Measurements from ENCODE around the gene PPP1R1A.

Gene PPP1R1A, protein sequence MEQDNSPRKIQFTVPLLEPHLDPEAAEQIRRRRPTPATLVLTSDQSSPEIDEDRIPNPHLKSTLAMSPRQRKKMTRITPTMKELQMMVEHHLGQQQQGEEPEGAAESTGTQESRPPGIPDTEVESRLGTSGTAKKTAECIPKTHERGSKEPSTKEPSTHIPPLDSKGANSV

DNA sequence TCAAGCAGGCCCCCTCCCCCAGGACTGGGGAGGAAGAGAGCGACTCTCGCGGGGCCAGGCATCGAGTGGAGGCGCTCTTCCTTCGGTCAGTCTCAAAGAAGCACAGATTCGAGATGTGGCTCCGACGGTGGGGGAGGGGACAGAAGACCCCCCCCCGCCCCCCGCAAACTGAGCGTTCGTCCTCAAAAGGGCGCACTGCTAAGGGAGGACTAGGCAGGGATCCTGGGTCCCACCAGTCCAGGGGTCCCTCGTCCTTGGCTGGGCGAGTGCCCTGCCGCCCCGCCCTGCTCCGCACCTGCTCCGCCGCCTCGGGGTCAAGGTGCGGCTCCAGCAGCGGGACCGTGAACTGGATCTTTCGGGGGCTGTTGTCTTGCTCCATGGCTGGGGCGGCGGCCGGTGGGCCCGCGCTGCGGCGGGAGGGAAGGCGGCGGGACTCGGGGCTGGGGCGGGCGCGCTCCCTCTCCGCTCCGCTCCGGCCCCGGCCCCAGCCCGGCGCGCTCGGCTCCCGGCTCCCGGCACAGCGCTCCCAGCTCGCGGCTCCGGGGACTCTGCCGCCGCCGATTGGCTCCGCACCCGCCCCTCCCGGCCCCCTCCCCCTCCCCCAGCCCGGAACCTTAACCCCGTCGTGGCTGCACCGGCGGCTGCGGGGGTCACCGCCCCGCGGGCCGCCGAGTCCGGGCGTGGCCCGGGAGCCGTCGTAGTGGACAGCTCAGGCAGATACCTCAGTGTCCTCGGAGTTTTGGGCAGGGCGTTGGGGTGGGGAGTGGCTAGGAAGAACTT, at the start of gene PPP1R1A:
Gene PPP1R1A, minus strand, starts transcription at position 550 of the 780 bp plus-strand sequence. Its CDS starts 171 bp downstream, at position 379.
- no peak for DNase-seq (ENCODE audit: low read depth, low spot score)

DNA sequence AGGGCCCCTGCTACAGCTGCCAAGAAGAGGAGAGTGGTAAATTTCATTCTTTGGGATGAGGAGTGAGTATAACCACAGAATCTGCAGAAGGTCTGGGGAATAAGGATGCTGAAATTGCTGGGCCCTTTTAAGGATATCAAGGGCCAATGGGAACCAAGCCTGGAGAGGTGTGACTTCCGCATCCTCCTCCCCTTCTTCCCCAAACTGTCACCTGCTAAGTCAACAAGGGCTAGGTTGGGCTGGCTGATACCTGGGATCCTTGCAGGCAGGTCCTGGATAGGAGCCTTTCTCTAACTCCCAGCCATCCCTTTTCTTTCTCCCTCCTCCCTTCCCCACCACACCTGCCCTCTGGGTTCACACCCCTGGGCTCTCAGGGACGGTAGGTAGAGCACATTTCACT, 46.3 kb upstream of the PPP1R1A start, which contains the start of gene LACRT:
Gene LACRT, minus strand, starts transcription at position 101 of the 400 bp plus-strand sequence. Its CDS starts 54 bp downstream, at position 47.
- DNase-seq (ENCODE audit: low read depth, low spot score), result no peak

DNA sequence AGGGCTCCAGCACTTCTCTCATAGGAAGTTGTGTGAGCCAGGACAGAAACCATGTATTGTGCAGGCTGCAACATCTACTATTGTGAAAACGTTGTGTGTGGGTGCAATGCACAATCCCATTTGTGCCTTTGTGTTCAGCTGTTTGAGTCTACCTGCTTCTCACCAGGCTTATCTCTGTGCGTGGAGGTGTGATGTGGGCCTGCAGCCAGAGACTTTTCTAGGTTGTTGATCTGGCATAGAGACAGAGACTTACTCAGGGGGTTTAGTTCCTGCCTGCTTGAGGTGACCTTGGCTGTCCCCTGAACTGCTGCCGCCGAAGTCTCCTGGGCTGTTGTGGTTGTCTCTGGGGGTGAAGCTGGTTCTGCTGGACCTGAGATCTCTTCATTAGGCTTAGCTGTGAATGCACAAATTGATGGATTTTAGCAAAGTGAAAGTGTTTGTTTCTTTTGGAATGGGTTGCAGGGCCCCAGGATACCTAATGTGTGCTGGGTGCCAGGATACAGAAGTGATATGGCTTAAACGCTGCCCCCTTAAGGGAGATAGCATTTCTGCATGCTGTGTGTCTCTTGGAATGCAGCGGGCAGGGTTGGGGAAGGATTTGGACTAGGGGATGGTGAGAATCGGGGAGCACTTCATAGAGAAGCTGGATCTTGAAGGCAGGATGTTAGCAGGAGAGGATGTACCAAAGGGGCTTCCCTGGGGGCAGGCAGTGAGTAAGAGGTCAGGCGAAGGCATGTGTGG, 43.7 kb upstream of the PPP1R1A start:
- DNase-seq (ENCODE audit: low read depth, low spot score), result no peak

DNA sequence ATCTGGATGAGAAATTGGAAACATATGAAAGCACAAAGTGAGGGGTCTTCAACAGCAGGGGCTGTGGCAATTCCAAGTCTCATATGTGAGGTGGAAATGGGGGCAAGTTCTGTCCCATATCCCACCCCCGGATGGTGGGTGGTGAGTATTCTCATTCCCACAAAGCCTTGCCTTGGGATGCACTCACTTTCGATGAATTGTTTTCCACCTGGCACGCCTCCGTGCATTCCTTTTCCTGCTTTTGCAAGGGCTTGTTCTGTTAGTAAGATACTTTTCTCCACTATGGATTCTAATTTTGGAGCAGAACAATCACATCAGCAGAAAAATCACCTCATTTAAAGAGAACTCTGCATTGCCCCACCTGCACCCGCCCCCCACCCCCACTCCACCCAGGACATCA, 43.1 kb upstream of the PPP1R1A start:
- DNase-seq (ENCODE audit: low read depth, low spot score), result no peak

DNA sequence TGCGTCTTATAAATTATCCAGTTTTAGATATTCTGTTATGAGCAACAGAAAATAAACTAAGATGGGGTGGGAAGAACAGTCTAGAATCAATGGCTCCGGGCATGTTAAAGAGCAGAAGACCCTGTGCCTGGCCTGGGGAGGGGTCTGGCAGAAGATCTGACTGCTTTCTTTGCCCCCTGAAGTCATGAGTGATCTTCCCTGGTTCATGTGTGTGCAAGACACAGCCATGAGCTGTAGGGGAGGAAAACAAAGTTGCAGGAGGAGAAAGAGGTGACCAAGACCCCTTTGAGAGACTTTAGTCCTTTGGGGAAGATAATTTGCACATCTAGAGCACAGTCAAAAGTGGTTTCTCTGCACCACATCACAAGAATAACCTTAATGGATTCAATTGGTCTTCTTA, 41.5 kb upstream of the PPP1R1A start:
- no peak for DNase-seq (ENCODE audit: low read depth, low spot score)

DNA sequence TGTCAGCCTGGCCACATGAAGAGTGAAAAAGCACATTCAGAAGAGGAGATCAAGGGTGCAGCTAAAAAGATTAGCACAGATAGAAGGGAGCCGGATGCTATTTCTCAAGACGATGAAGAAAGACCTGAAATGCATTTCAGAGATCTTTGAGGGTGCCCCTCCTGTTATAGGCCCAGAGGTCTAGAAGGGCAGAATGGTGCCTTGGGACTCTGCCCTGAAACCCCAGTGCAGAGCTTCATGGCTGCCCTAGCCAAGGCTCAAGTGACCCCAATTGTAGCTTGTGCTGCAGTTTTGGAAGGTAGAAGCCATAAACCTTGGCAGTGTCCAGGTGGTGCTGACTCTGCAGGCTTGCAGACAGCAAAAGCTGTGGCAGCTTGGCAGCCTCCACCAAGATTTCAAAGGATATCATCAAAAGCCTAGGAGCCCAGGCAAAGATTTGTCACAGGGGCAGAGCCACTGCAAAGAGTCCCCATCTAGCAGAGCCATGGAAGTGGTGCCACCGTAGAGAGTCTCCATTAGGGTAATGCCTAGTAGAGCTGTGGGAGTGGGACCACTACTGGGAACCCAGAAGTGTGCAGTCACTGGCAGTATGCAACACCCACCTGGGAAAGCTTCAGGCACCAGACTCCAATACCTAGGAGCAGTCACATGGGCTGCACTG, 39.9 kb upstream of the PPP1R1A start:
- no peak for DNase-seq (ENCODE audit: low read depth, low spot score)

DNA sequence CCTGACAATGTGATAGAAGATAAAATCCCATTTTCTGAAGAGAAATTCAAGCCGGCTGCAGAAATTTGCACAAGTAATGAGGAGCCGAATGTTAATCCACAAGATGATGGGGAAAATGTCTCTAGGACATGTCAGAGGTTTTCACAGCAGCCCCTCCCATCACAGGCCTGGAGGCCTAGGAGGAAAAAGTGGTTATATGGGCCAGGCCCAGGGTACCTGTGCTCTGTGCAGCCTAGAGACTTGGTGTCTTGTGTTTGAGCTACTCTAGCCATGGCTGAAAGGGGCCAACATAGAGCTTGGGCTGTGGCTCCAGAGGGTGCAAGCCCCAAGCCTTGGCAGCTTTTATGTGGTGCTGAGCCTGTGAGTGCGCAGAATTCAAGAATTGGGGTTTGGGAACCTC, 38.8 kb upstream of the PPP1R1A start:
- no peak for DNase-seq (ENCODE audit: low read depth, low spot score)

DNA sequence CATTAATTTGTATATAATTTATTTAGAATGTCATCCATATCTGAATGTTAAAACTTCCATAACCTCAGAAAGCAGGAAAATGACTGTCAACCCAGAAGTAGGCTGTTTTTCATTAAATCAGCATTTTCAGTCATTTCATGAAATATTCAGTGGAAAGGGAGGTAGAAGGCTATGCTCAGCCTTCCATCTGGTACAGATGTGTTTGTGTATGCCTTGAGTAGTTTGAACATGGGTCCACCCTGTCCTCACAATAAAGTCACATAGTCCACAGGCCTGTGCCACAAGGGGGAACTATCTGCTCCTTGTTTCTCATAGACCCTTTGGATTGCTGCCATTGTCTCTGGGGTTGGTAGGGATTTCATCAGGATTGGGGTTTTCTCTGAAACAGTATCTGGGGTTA, 37.1 kb upstream of the PPP1R1A start:
- no peak for DNase-seq (ENCODE audit: low read depth, low spot score)

DNA sequence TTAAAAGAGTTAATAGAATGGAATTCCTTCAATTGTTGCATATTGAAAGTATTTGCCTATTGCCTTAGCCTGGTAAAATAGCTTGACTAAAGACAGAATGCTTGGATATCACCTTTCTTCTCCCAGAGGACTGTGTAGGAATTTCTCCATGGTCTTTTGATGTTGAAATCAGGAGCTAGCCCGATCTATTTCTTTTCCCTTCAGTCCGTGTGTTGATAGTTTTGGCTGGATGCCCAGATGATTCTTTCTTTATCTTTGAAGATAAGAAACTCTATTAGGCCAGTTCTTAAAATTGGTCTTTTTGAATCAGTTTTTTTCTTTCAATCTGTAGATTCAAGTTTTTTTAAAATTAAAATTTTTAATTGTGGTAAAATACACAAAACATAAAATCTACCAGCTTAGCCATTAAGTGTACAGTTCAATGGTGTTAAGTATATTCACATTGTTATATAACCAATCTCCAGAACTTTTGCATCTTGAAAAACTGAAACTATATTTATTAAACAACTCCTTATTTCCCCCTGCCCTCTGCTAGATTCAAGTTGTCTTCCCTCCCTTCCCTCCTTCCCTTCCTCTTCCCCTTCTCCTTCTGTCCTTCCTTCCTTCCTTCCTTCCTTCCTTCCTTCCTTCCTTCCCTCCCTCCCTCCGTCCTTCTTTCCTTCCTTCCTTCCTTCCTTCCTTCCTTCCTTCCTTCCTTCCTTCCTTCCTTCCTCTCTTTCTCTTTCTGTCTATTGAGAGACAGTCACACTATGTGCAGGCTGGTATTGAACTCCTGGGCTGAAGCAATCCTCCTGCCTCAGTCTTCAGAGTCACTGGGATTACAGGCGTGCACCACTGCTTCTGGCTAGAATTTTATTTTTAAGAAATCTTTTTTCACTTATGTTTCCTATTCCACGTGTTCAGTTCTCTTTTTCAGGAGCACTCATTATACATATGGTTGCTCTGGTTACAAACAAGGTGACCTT, 36.1 kb upstream of the PPP1R1A start:
- DNase-seq (ENCODE audit: low read depth, low spot score), result no peak

DNA sequence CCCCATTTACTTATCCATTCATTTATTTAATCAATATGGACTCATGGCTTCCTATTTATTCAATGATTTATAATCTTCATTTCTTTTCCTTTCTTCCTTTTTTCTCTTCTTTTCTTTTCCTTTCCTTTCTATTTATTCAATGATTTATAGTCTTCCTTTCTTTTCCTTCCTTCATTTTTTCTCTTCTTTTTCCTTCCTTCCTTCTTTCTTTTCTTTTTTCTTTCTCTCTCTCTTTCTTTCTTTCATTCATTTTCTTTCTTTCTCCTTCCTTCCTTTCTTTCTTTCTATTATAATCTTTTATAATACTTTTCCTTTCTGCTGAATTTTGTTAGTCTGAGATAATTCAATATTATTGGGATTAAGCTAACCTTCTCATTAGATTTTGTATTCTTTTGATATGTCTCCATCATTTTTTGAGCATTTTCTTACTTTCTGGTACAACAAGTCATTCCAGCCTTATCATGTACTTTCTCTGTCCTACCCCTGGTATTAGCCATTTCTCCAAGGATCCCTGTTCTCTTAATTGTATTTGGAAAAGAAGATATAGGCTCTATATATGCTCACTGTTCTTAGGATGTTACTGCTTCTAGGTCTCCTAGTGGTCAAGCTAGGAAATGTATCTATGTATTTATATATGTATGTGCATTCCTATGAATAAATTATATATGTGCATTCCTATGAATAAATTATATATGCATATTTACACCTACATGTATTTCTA, 34.2 kb upstream of the PPP1R1A start:
- no peak for DNase-seq (ENCODE audit: low read depth, low spot score)

DNA sequence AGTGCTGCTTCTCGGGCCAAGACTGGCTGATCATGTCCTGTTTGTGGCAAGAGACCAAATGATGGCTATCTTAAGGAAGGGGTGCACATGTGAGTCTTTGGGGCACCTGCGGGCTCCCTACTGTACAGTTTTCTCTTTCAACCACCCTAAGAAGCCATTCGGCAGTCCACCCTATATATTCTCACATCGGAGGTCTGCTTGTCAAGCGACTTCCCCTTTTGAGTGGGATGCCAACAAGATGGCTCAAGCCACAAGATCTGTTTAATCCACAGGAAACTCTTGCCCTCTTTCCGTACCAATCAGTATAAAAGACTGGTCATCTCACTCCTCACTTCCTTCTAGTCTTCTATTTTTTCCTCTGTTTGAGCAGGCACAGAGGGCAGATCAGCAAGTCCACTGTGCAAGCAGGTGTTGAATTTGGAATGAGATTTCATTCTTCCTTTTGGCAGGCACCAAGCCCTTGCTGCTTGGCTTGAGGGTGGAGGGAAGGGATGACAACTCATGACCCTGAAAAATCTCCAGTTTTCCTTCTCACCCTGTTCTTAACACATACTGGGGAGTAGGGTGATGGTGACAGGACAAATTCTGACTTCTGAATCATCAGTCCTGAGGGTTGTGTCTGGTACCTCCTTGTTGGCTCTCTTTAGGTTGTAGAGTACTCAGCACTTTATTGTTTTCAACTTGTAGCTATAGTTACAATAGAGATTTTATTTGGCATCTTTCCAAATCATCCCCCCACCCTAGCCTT, 28.6 kb upstream of the PPP1R1A start:
- no peak for DNase-seq (ENCODE audit: low read depth, low spot score)

DNA sequence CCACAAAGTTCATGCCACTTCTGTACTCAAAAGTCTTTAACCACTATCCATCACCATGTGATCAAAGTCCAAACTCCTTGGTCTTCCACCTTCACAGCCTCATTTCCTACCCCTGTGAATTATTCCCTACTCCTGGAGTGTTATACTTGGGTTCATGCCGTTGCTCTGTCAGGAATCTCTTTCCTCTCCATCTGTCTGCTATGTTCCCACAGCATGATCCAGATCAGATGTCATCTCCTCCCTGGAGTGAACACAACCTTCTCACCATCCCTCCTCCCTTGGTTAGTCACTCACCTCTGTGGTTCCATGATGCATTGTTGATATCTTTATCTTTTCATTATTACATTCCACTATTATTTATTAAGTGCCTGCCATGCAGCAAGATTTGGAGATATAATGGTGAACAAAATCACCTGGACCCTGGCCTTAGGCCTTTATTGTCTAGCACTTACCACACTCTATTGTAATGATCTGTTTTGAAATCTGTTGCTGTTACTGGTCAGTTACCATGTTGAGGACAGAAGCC, 23.8 kb upstream of the PPP1R1A start:
- no peak for DNase-seq (ENCODE audit: low read depth, low spot score)

DNA sequence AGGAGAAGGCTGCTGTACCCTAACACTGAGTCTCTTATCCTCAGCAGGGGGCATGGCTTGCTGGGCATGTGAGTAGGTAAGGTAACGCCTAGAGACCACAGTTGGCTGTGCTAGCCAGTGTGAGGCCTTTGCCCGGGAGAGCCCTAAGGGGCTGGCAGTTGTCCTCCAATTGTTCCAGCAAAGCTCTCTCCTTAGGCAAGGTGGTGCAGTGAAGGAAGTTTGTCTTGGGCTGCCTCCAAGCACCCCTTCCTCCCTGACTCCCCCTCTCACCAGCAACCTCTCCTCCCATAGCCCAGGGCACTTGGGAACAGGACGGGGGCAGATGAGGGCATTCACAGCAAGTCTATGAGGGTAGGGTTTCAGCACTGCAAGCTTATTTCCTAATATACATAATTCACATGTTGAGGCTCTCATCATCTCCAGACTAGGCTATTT, 23.3 kb upstream of the PPP1R1A start:
- DNase-seq (ENCODE audit: low read depth, low spot score), result no peak

DNA sequence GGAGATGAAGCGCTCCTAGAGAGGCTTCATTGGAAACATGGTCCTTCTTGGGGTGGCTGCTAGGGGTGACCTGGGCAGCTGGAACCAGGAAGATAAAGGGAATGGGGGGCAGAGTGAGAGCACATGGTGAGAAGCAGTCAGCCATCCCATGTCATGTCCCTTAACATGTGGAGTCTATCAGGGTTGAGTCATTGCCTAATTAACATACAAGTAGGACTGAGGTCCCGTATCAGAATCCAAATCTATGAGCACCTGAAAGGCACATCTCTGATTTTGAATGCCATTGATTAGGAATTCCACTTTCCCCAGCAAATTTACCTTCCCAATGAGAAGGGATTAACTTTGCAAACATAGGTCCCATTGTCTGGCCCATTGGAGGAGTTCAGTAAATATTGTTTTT, 20.3 kb upstream of the PPP1R1A start:
- no peak for DNase-seq (ENCODE audit: low read depth, low spot score)

DNA sequence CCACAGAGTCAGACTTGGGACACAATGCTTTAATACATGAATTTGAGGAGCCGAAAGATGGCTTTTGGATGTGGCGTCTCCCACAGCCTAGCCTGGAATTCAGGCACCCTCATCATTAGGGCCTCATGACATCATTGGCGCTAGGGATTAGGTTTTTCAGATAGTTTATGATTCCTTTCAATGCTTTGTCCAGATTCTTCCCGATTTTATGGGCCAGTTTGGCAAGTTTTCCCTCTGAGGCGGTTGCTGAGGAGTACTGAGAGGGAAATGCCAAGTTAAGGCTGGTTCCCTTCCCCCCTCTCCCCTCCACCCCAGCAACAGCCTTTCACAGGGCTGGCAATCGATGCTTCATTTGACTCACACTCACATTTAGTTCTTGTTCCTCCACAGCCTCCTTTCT, 19.7 kb upstream of the PPP1R1A start:
- no peak for DNase-seq (ENCODE audit: low read depth, low spot score)

DNA sequence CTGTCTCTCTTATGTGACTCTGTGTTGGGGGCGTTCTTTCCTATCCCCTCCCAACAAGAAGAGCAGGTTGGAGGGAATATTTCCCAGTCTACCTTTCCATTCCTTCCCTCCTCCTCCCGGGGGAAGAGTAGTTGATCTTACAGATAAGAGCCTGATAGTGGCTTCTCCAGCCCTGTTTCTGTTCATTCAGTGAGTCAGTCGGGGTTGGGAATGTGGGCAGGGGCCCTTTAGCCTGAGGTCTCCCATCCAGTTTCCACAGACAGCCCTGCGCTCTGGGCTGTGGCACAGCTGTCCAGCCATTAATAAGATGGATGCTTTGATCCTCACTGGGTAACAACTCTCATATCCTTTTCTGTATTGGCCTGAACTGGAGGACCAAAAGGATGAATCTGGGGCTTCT, 18.1 kb upstream of the PPP1R1A start:
- no peak for DNase-seq (ENCODE audit: low read depth, low spot score)

DNA sequence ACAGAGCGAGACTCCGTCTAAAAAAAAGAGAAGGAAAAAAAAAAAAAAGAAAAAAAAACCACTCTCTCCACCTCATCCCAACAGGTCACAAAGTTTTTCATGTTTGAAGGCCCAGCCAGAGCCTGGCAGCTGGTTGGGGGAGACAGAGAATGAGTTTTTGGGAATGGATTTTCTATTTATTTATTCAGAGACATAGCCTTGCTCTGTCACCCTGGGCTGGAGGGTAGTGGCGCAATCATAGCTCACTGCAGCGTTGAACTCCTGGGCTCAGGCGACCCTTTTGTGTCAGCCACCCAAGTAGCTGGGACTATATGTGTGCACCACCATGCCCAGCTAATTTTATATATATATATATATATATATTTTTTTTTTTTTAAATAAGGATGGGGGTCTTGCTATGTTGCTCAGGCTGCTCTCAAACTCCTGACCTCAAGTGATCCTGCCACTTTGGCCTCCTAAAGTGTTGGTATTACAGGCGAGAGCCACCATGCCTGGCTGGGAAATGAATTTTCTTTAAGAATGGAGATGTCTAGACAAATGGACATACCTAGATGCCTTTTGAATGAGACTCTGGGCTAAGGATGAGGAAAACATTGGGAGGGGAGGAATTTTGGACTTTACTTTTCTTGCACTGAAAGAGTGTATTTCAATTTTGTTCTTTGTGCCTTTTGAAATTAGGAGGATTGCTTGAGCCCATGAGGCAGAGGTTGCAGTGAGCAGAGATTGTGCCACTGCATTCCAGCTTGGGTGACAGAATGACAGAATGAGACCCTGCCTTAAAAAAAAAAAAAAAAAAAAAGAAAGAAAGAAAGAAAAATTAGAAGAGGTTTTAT, 16.9 kb upstream of the PPP1R1A start:
- DNase-seq (ENCODE audit: low read depth, low spot score), result no peak

DNA sequence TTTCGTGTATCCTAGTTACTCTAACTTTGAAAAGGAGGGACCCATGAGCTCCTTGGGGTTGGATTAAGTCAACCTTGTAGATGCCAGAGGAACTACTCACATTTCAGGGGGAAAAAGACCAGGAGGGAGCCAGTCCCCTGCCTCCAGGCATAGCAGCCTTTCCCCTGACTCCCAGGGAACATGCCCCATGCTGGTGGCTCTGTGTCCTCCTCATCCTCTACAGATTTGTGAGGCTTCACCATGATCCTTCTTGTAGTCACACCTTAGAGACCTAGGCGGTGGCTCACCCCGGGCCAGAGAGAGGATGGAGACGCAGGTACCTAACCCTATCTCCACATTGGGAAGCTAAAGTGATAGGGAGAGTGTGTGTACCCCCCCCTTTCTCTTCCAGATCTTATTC, 16.0 kb upstream of the PPP1R1A start:
- DNase-seq (ENCODE audit: low read depth, low spot score), result no peak

Measured in activated naive CD8-positive, alpha-beta T cell treated with anti-CD3 and anti-CD28 coated beads, Interleukin-2, amount 50 U/mL, for 16 hours (primary cell).